Astrocyte of the spinal cord (primary cell): ENCODE results near the gene DHRS3.

ENCODE experiments used
- DNase-seq: peaks from one replicate; pipeline ENCODE4 v3.0.0; 2011; ENCODE audit warnings: low read depth, low spot score
- H3K4me3 ChIP-seq: 2 replicates; pipeline ENCODE4 v1.5.1; 2011; ENCODE audit warnings: low read depth, mild to moderate bottlenecking, low read length, moderate library complexity
- in situ Hi-C: cut with HindIII; loops from 2 replicates; pipeline ENCODE4 v1.10.0; 2017; ENCODE audit warnings: low sequenced_read_pairs
- TF ChIP-seq, protein P1 (sequence below): IDR thresholded peaks from 2 replicates; pipeline ENCODE4 v1.5.1; 2012; ENCODE audit warnings: low read depth, mild to moderate bottlenecking, low read length, inconsistent platforms

The DHRS3 gene

GRCh38 chr1:12594966-12595756, 22.8 kb downstream of the DHRS3 start:
- peak; percentile 68 for DNase-seq

DNA sequence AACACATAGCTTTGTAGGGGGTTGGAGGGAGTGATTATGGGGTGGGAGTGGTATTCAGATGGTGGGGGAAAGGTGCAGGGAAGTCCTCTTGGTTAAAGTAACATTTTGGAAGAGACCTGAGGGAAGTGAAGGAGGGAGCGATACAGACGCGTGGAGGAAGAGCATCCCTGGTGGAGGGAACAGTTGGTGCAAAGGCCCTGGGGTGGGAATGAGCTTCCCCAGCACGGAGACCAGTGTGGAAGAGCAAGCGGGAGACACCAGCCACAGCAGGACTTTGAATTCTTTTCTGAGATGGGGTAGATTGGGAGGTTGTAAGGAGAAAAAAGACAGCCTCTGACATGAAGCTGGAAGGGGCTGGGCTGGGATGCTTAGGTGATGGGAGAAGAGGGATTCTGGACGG, 23.5 kb downstream of the DHRS3 start:
- TF ChIP-seq, protein P1, sequence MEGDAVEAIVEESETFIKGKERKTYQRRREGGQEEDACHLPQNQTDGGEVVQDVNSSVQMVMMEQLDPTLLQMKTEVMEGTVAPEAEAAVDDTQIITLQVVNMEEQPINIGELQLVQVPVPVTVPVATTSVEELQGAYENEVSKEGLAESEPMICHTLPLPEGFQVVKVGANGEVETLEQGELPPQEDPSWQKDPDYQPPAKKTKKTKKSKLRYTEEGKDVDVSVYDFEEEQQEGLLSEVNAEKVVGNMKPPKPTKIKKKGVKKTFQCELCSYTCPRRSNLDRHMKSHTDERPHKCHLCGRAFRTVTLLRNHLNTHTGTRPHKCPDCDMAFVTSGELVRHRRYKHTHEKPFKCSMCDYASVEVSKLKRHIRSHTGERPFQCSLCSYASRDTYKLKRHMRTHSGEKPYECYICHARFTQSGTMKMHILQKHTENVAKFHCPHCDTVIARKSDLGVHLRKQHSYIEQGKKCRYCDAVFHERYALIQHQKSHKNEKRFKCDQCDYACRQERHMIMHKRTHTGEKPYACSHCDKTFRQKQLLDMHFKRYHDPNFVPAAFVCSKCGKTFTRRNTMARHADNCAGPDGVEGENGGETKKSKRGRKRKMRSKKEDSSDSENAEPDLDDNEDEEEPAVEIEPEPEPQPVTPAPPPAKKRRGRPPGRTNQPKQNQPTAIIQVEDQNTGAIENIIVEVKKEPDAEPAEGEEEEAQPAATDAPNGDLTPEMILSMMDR = peak; percentile 11
- H3K4me3 ChIP-seq = no peak overlapping the region
- in situ Hi-C loops = no loop called here
- DNase-seq = no peak

More at GRCh38 chr1:12594966-12595756, 22.8 kb downstream of the DHRS3 start:
- TF ChIP-seq, protein P1 = no peak
- H3K4me3 ChIP-seq = peak overlapping the region; percentile 32
- in situ Hi-C loops = no loop called here

DNA sequence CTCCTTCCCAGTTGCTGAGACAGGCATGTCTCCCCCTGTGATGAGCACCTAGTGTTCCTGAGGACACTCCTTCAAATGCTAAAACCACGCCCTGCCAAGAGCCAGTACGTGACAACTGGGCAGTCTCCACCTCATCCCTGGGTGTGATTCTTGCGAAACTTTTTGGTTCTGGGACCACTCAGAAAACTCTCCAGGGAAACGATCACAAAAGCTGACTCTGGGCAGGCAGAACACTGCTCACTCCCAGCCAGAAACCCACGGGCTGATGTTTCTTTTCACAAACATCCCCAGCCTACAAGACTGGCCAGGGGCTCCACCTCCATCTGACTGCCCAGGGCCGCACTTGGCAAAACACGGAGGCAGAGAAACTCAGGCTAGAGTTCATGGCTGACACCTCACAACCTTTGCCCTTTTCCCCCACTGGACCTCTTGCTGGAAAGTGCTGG, 24.4 kb downstream of the DHRS3 start:
- in situ Hi-C loops = no loop called here
- DNase-seq = no peak
- no peak overlapping the region for H3K4me3 ChIP-seq
- TF ChIP-seq, protein P1 = no peak

- TF ChIP-seq, protein P1 = no peak
- H3K4me3 ChIP-seq = no peak overlapping the region
- in situ Hi-C loops = no loop called here
- DNase-seq = no peak
Observed at GRCh38 chr1:12592496-12592895, 25.5 kb downstream of the DHRS3 start.

DNA sequence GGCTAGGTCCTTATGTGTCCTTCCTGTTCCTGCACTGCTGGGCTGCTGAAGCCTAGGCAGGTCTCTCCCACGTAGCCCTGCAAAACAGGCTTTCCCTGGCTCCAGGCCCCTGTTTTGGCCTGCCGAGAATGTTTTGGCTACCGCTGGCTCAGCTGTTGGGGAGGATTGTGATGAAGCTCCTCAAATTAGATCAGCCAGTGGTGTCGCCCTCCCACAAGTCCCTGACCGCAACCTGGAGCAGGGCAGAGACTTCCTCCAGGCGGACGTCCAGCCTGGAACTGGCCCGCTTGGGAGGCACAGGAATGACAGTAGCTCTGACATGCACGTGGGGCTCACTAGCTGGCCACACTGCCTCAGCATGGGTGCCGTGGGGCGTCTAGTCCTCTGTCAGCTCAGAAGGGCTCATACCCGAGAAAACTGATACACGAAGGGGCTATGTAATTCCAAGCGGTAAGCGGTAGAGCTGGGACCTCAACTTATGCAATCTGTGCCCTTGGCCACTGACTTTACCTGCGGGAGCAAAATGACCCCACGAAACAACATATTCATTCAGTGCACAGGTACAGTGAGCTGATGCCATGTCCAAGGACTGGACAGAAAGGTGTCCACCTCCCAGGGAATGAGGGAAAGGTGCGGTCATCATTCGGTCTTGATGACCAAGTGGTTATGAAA, 26.6 kb downstream of the DHRS3 start:
- in situ Hi-C loops = no loop called here
- TF ChIP-seq, protein P1 = no peak
- peak; percentile 40 for DNase-seq
- H3K4me3 ChIP-seq = no peak overlapping the region

DNA sequence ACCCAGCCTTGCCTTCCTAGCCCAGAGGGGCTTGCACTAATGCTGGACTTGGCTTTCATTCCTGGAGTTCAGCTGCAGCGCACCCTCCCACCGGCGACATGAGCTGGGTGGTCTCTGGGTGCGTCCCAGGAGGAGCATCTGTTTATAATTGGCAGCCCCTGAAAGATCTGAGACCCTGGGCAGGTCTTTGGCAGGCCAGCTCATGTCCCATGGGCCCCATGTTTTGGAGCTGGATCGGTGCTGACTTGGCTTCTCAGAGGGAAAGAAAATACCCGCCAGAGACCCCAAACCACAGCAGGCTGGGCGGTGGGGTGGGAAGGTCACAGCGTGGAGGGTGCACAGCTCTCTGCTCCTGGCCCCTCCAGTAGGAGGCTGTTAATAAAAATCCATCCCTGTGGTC, 29.3 kb downstream of the DHRS3 start:
- in situ Hi-C loops = no loop called here
- TF ChIP-seq, protein P1 = no peak
- H3K4me3 ChIP-seq = no peak overlapping the region
- no peak for DNase-seq
